ENCODE results near the gene HNRNPAB.
"Not testable (repeated sequence)": the region's sequence is repeated elsewhere in the genome, so short reads cannot be mapped to it uniquely, and the experiment has no call there.

The HNRNPAB gene

DNA sequence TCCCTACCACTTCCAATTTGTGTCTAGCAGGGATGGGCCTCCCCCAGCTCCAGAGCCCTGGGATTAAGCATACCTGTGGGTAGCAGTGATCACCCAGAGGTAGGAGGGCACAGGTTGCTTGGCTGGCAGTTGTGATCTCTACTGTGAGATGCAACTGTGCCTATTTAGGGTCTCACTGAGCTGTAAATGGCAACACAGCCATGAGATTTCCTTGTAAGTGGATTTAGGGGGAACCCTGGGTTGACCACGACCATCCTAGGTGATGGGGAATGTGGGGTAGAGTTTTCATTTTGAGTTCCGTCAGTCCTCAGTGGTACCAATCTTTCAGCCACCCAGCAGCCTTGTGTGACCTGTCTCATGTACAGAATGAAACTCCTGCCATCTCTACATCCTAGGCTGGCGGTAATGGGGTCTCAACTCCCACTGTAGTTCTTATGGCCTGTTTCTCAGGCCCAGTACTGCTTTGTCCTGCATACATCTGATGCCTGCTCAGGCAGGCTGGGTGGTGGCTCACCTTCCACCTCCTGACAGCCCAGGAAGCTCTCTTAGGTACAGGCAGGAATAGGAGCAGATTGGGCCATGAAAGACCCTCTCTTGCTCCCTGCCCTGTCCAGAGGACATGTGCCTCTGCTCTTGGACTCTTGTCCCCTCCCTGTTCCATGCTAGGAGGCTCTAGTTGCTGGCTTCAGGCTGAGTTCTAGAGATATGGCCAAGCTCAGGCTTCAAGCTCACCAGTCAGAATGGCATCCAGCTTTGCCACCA is 8.1 kb downstream of the HNRNPAB start:
- DNase-seq (ENCODE audit: low read depth) = no peak

DNA sequence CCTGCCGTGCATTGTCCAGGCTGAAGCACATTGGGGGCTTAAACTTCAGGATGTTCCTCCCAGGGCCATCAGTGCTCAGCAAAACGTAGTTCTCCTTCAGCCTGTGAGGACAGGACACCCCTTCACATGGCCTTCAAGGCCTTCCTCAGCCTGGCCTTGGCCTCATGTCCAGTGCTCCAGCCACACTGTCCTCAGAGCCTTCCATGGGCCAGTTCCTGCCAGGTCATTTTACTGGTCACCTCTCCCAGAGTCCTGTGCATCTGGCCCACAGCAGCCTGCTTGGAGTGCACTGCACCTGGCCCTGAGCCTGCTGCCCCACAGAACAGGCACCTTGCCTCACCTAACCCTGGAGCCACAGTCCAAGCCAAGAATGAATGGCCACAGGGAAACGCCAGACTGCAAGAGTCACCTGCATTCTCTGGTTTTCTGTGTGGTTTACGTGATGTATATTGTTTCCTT is 8.7 kb downstream of the HNRNPAB start:
- no peak for DNase-seq (ENCODE audit: low read depth)

DNA sequence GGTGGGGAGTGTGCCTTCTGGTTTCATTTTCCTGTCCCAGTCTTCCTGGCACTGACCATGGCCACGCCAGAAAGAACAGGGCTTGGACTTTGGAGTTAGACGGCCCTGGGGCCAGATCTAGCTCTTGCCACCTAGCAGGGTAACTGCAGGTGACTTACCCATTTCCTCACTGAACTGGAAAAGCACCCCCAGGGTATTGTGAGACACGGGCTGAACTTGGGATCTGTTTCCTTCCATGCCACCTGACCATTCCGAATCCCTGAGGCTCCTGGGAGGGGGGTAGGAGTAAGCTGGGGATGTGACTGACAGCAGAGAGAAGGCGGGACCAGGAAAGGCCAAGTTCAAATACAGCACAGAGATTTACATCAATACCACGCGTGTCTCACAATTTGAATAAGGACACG is 9.4 kb downstream of the HNRNPAB start:
- no peak for DNase-seq (ENCODE audit: low read depth)

DNA sequence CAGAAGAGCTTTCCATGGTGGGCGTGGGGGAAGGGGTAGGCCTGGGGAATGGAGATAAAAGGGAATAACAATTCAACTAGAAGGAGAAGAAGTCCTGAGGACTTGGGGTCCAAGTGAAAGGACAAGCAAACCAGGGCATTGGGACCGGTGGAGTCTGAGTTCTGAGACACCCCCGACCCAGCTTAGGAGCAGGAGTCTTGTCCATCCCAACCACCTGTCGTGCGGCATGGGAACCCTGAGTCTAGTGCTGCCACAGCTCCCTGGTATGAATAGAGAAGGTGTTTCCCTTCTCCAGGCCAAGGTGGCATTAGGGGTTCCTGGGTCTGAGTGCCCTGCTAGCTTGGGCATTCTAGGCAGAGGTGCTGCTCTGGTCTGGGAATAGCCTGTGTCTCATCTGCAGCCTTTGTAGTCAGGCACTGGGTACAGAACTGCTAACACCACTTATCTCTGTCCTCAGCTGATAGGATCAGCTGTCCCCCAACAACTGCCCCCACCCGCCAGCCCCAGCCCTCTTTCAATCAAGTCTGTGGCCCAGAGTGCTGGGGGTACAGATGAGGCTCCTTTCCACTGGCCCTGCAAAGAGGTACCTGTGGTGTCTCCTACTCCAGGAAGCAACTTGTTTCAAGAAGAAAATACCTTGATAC is 9.9 kb downstream of the HNRNPAB start:
- DNase-seq (ENCODE audit: low read depth) = no peak

DNA sequence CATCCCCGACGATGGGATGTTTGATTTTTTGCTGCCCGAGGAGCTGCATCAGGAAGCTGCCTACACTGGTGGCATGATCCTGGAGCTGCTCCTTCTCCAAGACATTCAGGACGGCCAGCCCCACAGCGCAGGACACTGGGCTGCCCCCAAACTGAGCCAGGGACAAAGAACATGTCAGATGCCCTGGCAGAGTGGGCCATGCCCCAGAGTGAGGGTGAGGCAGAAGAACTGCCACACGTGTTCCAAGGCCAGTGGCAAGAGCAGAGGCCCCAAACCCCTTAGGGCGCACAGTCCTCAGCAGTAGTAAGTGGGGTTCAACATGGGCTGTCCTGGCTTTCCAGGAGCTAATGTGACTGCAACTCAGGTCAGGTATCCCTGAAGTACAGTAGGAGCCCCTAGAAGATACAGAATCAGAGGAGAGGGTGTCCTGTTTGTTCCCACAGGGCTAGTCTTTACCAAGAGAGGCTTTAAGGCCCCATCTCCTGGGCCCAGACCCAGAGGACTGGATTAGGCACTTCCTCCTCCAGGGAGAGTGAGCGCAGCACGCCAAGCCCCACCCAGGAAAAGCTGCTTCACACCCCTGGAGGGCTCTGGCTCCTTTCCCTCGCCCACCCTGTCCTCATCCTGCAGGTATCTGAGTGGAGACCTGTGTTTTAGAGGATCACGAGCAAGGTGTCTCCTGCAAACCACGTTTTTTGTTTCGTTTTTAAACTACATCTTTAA is 11.1 kb downstream of the HNRNPAB start:
- DNase-seq (ENCODE audit: low read depth) = no peak

DNA sequence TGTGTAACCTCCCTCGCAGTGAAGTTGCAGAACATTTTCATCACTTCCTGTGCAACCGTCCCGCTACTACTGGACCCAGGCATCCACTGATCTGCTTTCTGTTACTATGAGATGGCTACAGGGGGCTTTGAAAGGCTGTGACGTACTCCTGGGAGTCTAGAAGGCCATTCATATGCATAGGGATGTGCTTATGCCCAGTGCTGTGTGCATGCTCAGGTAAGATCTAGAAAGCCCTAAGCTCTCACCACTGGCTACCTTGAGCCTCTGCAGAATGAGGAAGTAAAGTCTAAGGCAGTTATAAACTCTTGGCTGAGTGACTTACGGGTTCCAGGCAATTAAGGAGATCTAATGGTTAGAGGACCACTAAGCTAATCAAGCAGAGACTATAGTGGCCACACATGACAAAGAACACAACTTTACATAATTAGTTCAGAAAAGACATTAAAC is 11.8 kb downstream of the HNRNPAB start:
- no peak for DNase-seq (ENCODE audit: low read depth)

DNA sequence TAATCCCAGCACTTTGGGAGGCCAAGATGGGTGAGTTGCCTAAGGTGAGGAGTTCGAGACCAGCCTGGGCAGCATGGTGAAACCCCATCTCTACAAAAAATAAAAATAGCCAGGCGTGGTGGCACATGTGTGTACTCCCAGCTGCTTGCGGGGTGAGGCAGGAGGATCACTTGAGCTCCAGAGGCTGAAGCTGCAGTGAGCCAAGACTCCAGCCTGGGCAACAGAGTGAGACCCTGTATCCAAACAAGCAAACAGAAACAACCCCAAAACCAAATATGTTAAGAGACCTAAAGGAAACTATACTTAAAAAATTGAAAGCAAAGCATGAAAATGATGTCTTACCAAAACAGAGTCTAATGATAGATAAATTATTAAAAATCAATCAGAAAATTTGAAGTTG is 12.4 kb downstream of the HNRNPAB start:
- no peak for DNase-seq (ENCODE audit: low read depth)

DNA sequence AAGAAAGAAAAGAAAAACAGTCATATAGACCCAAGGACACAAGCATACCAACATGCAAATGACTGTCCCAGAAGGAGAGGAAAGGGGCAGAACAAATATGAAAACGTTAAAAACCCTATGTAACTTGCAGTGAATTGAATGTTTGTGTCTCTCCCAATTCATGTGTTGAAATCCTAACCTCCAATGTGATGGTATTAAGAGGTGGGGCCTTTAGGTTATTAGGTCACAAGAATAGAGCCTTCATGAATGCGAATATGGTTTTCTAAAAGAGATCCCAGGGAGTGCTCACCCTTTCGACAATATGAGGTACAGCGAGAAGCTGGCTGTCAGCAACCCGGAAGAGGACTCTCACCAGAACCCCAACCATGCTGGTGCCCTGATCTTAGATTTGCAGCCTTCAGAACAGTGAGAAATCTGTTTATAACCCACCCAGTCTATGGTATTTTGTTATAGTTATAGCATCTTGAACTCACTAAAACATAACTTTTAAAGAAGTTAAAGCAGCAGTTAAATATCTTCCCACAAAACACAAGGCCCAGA is 14.0 kb downstream of the HNRNPAB start:
- DNase-seq (ENCODE audit: low read depth) = no peak

DNA sequence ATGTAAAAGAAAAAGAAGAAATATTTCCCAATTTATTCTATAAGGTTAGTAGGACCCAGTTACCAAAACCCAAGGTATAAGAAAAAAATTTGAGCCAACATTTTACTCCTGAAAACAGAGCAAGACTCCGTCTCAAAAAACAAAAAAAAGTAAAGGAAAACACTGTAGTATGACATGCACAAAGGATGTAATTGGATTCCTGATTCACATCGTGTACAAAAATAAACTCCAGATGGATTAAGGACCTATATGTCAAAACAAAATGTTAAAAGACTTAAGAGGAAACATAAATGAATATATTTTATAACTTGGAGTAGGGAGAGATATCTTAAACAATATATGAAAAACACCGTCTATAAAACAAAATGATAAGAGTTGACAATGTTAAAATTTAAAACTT is 14.5 kb downstream of the HNRNPAB start:
- DNase-seq (ENCODE audit: low read depth) = no peak

DNA sequence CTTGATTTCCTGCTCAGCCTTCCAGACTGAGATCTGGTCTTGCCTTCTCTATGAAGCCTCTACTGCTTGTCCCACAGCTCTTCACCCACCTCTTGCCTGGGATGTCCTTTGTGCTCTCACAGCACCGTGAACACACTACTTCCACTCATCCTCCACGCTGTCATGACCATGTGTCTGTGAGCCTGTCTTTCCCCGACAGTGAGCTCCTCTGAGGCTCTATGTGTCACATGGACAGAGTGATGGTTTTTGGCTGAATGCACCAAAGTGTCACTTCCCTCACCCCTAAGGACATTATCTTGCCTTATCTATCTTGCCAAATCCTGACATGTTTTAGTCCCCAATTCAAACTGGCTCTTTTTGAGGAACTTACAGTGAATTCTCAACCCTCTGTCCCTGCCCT is 16.9 kb downstream of the HNRNPAB start:
- no peak for DNase-seq (ENCODE audit: low read depth)

DNA sequence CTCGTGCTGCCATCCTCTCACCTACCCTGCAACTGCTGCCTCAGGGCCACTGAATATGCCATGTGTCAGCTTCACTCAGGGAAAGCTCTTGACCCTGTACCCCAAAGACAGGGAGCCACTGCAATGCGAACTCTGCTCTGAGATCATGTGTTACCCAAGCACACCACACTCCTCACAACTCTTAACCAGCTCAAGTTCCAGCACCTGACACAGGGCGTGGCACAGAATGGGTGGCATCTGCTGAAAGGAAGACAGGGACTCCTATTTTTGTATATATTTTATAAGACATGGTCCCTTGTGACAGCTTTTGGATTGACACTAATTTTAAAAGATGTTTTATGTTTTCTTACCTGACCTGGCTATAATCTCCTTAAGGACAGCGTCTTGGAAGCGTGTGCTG is 17.5 kb downstream of the HNRNPAB start:
- DNase-seq (ENCODE audit: low read depth) = no peak

DNA sequence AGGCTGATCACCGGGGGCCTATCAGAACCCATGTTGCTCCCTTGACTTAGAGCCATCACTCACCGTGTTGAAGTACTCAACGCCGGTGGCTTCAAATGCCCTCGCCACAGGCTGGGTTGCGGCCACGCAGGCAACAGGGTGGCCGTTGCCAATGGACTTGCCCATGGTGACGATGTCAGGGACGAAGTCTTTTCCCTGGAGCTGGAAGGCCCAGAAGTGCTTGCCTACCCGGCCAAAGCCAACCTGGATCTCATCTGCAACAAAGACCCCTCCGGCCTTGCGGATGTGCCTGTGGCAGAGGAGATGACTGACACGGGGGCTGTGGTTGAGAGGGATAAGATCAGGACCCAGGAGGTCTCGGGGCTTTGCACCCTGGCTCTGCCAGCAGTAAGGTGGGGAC is 18.0 kb downstream of the HNRNPAB start:
- DNase-seq (ENCODE audit: low read depth) = no peak

DNA sequence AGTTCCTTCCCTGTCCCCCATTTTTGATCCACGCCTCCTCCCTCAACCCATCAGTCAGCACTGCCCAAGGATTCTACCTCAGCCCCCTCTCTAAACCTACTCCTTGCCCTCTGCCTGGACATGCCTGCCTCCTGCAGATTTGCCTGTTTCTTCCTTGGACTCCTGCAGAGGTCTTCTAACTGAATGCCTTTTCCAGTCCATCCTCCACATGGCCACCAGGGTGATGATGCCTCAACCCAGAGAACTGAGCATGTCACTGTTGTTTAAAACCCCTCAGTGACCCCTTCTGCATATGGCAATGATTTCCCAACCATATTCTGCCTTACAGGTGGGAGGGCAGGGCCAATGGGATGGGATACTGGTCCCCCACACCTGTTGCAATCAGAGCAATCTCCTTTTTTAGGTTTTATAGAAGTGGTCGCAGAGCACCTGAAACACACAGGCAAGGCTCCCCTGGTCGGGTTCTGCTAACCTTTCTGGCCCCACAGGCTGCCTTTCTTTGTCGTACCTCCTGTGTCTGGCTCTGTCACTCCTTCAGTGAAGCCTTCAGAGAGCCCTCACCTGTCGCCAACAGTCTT is 19.0 kb downstream of the HNRNPAB start:
- no peak for DNase-seq (ENCODE audit: low read depth)

DNA sequence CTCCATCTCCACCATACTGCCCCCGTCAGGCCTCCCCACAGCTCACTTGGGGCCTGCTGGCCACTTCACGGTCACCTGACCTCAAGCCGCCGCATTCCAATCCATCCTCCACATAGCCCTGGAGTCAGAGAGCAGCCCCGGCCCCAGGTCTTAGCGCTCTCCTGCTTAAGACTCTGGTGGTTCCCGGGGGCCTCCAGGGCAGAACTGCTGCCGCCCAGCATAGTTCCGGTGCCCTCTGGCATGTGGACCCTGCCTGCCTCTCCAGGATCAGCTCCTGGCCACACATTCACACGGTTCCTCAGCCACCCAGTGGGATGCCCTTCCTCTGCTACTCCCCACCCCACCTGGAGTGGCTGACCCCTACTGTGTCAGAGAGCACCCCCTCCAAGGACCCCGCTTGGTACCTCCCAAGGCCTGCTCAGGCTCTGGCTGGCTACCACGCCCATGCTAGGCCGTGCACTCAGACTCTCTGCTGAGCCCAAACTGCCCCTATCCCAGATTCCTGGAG is 19.5 kb downstream of the HNRNPAB start:
- no peak for DNase-seq (ENCODE audit: low read depth)

DNA sequence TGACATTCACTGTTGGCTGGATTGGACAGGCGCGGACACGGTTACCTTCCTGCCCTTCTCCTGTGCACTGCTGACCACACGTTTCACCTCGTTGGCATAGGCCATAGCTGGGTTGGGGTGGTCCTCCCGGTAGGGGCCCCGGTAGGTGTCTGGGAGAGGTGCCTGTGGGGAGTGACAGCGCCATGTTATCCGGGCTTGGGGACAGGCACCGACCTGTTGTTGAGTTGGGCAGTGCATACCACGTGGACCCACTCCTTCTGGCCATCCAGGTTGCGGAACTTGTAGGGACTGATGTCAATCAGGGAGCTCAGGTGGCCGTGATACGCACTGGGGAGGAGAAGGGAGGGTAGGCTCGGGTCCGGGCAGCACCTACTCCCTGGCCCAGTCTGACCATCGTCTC is 20.1 kb downstream of the HNRNPAB start:
- no peak for DNase-seq (ENCODE audit: low read depth)

DNA sequence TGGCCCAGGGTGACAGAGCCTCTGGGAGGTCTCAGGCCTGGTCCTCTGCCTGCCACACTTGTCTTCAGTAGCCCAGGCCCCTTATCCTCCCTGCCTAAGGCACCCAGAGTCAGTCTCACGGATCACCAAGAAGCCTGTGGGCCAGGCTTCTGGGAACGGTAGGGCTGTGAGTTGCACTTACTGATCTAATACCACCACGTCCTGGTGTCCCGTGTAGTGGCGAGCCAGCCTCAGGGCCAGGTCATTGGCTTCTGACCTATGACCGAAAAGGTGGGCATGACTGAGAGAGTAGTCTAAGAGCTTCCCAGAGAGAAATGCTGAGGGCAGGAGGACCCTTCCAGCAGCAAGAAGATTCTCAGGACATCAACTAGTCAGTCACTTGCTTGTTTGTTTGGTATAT is 20.8 kb downstream of the HNRNPAB start:
- no peak for DNase-seq (ENCODE audit: low read depth)

DNA sequence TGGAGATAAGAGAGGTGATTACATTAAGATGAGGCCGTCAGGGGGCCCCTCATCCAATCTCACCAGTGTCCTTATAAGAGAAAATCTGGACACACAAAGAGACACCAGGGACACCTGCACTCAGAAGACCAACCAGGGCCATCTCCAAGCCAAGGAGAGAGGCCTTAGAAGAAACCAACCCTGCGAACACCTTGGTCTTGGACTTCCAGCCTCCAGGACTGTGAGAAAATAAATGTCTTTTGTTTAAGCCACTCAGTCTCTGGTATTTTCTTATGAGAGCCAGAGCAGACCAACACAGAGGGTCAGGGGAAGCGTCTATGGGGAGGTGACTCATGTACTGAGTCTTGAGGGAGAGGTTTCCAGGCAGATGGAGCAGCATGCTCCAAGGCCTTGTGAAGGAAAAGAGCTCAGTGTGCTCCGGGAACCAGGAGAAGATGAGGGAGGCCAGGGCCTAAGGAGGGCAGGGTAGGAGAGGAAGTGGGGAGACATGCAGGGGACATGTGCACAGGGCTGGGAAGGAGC is 22.9 kb downstream of the HNRNPAB start:
- no peak for DNase-seq (ENCODE audit: low read depth)

DNA sequence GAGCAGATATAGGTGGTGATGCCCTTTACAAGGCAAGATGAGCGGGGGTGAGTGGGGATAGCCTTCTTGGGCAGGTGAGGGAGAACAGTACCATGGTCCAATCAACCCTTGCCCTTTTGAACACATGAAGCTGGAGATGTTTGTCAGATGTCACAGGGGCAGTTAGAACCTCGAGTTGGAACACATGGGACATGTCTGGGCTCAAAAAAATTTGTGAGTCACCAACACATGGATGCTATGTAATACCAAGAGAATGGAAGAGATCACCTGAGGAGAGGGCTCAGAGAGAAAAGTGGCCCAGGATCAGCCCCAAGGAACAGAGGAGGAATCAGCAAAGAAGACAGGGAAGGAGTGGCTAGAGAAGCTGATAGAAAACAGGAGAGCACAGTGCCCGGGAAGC is 23.6 kb downstream of the HNRNPAB start:
- DNase-seq (ENCODE audit: low read depth) = no peak

DNA sequence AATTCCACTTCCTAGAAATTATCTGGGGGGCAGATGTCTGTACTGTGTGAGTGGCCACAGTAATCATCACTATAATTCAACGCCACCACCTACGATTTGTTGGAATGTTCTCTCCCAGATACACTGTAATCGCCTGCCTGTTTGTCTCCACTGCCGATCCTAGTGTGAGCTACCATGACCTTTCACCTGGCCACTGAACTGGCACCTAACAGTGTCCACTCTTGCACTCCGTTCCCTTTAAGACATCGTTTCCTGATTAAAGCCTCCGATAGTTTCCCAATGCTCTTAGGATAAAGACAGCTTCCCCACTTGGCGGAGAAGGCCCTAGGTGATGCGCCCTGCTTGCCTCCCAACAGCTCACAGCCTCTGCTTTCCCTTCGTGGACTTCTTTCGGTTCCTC is 24.3 kb downstream of the HNRNPAB start:
- DNase-seq (ENCODE audit: low read depth) = no peak

DNA sequence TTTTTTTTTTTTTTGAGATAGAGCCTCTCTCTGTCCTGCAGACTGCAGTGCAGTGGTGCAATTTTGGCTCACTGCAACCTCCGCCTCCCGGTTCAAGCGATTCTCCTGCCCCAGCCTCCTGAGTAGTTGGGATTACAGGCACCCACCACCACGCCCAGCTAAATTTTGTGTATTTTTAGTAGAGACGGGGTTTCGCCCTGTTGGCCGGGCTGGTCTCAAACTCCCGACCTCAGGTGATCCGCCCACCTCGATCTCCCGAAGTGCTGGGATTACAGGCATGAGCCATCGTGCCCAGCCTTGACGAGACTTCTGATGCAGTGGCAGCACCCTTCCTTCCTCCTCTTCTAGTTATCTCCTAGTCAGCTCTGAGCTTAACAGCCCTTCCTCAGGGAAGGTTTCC is 24.8 kb downstream of the HNRNPAB start:
- not testable (repeated sequence) for DNase-seq (ENCODE audit: low read depth)

DNA sequence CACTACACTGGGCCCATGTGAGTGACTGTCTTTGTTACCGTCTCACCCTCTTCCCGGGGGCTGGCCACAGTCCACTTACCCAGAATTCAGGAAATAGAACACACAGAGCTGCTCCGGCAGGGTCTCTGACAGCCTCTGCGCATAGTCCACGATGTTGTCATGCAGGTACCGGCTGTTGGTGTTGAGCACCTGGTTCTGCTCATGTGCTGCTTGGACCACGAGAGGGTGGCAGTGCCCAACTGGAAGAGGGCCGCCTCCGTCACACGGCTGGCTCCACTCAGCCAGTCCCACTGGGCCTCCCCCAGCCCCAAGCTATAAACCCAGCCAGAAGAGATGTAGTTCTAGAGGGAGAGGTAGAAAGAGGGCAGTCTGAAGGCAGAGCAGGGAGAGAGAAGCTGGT is 25.5 kb downstream of the HNRNPAB start:
- no peak for DNase-seq (ENCODE audit: low read depth)

Measured in fibroblast of the conjunctiva (primary cell).